ENCODE measurements around the gene RPL26. TPM values are rescaled to one million over a fixed set of nuclear protein-coding genes. Genes with fewer than 3 reads are reported as not detected.

RPL26 gene
- total and polyA plus RNA-seq, 2 donors (not counting 3 experiments of a cell fraction or from before 2014, with no cell fraction given), result 1,805 to 2,229 TPM

- no peaks in the 10 kb centered on the region for H3K79me2 ChIP-seq (ENCODE audit: control insufficient read depth, insufficient read depth, low read length)
- no peaks in the 10 kb centered on the region for H4K20me1 ChIP-seq (replicated peaks; ENCODE audit: control insufficient read depth, extremely low read depth, insufficient read depth, low read length)
- dilution Hi-C loops (cut with MboI; ENCODE audit: extremely low pct_ligation_motif_present, low sequenced_read_pairs), result no loop called here
- no peaks in the 10 kb centered on the region for H3K36me3 ChIP-seq (ENCODE audit: control insufficient read depth in 2 of 2, extremely low read depth in 1 of 2, insufficient read depth in 2 of 2, low read length in 2 of 2)
- peak; percentile 98 for TF ChIP-seq JUN (IDR thresholded peaks at IDR 0.05; ENCODE audit: borderline replicate concordance, insufficient read depth, insufficient read length, low read depth)
- TF ChIP-seq FOS (IDR thresholded peaks at IDR 0.05; ENCODE audit: borderline replicate concordance, insufficient read depth, low read length), result peak; percentile 94
- no peak for TF ChIP-seq MAX (IDR thresholded peaks at IDR 0.05; ENCODE audit: insufficient read depth, insufficient read length)
- no peak for TF ChIP-seq POLR2AphosphoS5 (IDR thresholded peaks at IDR 0.05; ENCODE audit: insufficient read depth, low read depth, low read length)
- TF ChIP-seq CTCF (IDR thresholded peaks at IDR 0.05; ENCODE audit: extremely low read depth in 1 of 2, insufficient read depth in 1 of 2, low read depth in 1 of 2, low read length in 2 of 2), result no peak
- TF ChIP-seq EZH2 (IDR thresholded peaks at IDR 0.05; ENCODE audit: borderline replicate concordance, low read depth, low read length, severe bottlenecking), result no peak
- no peak for TF ChIP-seq GATA2 (IDR thresholded peaks at IDR 0.05; ENCODE audit: insufficient read depth, insufficient read length, low read depth, low read length)
- H3K9ac ChIP-seq (replicated peaks; ENCODE audit: extremely low read depth, insufficient read depth, low read length), result peak overlapping the region; percentile 83
- no peaks in the 10 kb centered on the region for H3K9me1 ChIP-seq (replicated peaks; ENCODE audit: control insufficient read depth, extremely low read depth, insufficient read depth, low read length)
- H3K4me1 ChIP-seq (ENCODE audit: control insufficient read depth, extremely low read depth, insufficient read depth, low read length), result peaks cover 32% of the 10 kb centered on the region
- DNase-seq (ENCODE audit: low read depth, low spot score) (peak; percentile 95), FAIRE-seq (peak; percentile 88)
- CTCF ChIA-PET, result interaction anchor here (0.8 to 2.7 kb wide), 10 partner anchors 8 to 33 kb away, joined by 4 to 22 read pairs (median 5); partner anchors contain the start of gene KRABD2
- H2AFZ ChIP-seq (ENCODE audit: low read depth, low read length), result no peak overlapping the region
- peak overlapping the region in 1 of 3 experiments; percentile 50 for H3K4me3 ChIP-seq (replicated peaks in 1 of 3; ENCODE audit: insufficient read depth in 1 of 3, low read depth in 1 of 3, low read length in 3 of 3)
- POLR2A ChIA-PET, result interaction anchor here (0.6 to 3.4 kb wide), 6 partner anchors 17 to 187 kb away, joined by 3 to 21 read pairs (median 4); partner anchors contain the start of genes CTC1 and KRABD2
- TSS peak; percentile 26 for BruUV-seq (replicated peaks)
- peak overlapping the region; percentile 81 for H3K4me2 ChIP-seq (ENCODE audit: insufficient read depth, low read length)
- intact Hi-C loops (cut with micrococcal nuclease), result loop anchor here (1.0 to 2.0 kb wide), 5 partner anchors 17 to 110 kb away; partner anchors contain the start of genes ARHGEF15, KRABD2, PFAS and SLC25A35
- H3K27me3 ChIP-seq (ENCODE audit: control insufficient read depth in 2 of 2, insufficient read depth in 2 of 2, low read length in 2 of 2), result no peaks in the 10 kb centered on the region
- H3K9me3 ChIP-seq (replicated peaks; ENCODE audit: control insufficient read depth, insufficient read depth, low read length), result no peaks in the 10 kb centered on the region
- H3K27ac ChIP-seq (ENCODE audit: insufficient read depth, low read depth, low read length), result peak overlapping the region; percentile 90
Observed at GRCh38 chr17:8359769-8360168, 23.2 kb downstream of the RPL26 start.

Data from endothelial cell of umbilical vein (primary cell).